ENCODE results near the gene LRRK1.

Gene LRRK1

DNA sequence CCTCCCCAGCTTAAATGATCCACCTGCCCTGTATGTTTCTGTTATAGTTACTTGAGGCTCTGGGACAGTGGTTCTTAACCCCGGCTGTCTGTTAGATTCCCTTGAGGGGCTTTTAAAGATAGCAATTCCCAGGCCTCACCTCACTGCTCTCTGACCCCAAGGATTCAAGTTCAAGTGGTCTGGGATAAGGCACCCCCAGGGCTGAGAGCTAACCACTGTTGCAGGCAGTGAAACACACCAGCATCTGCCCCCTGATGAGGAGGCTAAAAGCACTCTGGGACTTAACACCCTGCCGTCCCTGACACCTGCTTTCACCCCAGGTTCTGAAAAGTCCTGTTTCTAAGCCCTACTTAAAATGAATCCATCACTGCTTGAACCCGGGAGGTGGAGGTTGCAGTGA, 103.7 kb downstream of the LRRK1 start:
- no peak for DNase-seq (ENCODE audit: low read depth in 2 of 2)

DNA sequence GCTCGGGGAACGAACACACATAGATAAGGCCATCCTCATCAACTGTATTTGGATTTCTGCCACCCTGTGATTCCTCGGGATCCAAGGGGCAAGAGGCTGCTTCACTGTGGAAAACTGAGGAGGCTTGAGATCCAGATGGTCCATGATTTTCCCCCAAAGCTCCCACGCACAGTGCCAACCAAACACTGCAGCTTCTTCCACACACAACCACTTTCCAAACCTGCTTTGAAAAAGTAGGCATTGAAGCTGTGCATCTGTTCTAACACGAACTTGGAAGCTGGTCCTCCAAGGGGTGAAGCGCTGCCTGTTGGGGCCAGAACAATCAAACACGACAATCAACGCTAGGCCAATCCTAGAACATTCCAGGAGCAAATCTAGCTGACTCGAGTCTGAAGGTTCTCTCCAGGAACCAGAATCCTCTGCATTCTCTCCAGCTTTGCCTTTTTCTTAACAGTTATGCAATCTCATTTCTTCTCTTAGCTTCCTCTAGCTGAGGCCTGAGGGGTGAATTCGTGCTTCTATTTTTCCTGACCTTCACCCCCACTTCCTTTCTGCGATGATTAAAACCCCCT, 104.4 kb downstream of the LRRK1 start:
- no peak for DNase-seq (ENCODE audit: low read depth in 2 of 2)

DNA sequence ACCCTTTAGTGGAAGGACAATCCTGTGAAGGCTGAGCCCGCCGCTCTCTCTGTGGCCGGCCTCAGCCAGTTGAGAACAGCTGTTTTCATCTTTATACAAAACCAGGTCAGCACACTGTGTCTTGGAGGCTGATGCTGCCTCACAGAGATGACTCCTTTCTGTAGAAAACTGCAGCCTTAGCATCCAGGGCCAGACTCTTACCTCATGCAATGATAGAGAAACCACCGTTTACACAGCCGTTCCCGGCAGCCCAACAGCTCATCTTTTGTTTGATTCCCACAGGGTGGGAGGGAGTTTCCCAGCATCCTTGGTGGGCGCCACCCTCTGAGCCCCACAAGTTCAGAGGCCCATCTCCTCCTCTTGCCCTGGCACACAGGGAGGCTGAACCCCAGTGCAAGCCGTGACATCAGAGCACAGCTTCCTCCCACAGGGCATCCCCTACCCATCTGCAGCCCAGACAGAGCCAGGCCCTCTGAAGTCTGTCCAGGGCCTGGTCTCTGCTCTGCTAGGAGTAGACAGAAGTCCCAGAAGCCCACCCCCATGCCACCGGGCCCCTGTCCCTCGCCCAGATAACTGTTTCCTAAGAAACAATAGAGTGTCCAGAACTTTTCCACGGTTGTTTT, 105.0 kb downstream of the LRRK1 start:
- no peak for DNase-seq (ENCODE audit: low read depth in 2 of 2)

DNA sequence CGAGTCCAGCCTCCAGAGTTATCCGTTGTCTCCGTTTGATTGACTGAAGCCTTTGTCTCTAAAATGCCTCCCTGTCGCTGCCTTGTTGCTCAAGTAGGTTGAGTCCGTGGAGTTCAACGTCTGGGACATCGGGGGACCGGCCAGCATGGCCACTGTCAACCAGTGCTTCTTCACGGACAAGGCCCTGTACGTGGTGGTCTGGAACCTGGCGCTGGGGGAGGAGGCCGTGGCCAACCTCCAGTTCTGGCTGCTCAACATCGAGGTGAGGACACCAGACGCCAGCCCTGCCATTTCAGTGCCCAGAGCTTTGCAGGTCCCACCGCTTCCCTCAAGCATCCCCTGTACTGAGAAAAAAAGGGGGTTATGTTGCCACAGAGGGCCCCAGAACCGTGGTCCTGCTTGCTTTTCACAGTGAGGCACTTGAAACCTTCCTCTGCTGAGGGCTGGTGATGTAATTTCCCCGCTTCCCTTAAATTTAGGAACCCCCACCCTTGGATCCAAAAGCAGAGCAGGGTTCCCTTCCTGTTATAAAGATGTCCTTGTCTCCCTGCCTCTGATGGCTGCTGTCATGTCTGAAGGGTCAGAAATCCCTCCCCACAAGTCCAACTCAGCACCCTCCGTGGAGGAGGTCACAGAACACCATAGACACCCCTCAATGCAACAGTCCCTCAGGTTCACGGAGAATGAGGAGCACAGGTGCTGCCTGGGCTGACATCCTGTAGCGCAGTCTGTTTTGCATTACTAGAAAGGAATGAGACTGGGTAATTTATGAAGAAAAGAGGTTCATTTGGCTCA, 105.7 kb downstream of the LRRK1 start:
- DNase-seq (ENCODE audit: low read depth in 2 of 2): no peak

DNA sequence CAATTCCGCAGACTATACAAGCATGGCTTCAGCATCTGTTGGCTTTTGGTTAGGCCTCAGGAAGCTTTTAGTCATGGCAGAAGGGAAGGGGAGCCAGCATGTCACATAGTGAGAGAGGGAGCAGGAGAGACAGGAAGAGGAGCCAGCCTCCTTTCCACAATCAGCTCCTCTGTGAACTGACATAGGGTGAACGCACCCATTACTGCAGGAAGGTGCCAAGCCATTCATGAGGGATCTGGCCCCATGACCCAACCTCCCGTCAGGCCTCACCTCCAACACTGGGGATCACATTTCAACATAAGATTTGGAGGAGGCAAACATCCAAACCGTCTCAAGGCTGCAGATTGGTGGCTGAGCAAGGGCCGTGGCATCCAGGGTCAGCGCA, 106.3 kb downstream of the LRRK1 start:
- DNase-seq (ENCODE audit: low read depth in 2 of 2): no peak

DNA sequence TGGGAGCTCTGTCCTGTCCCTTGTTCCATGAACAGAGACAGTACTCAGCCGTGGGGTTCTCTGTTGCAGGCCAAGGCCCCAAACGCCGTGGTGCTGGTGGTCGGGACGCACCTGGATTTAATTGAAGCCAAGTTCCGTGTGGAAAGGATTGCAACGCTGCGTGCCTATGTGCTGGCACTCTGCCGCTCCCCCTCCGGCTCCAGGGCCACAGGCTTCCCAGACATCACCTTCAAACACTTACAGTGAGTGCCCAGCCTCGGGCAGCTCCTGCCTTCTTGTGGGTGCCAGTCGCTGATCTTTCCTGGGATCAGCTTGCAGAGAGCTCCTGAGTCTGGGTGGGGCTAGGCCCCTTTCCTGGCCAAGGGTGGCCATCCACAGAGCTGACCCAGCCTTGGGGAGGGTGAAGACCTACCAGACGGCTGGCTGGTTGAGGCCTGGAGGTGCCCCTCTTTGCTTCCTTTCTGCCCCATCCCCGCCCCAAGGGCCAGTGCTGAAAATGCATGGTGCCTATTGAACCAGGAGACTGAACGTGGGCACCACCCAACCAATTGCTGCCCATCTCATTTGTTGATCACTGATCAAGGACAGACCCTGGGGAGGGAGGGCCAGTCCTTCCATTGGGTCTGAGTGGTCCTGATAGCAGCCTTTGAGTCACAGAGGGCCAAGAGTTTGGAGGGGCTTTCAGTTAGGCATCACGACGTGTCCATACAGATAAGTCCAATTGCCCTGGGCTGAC, 106.9 kb downstream of the LRRK1 start:
- no peak for DNase-seq (ENCODE audit: low read depth in 2 of 2)

DNA sequence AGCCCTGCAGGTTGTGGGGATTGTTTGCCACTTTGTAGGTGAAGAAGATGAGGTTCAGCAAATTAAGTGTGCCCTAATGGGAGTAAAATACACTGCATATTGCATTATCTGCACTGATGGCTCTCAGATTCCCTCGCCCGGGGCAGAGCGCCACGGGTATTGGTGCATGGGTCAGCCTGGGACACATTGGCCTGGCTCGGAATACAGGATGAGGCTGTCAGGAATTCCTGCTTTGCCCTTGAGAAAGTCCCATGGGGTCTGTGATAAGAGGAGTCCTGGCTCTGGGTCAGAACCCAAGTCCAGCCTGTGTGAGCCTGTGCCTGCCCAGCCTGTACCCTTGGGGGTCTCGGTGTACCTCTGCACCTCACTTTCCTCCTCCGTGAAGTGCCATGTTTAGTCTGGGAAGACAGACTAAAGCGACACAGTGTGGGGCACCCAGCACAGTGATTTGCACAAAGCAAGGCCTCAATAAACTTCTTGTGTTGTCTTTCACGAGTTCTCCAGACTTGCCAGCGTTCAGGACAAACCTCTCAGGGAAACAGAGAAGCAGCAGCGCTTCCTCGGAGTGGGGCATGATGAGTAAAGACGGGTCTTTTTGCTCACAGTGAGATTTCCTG, 107.6 kb downstream of the LRRK1 start:
- DNase-seq (ENCODE audit: low read depth in 2 of 2): no peak

DNA sequence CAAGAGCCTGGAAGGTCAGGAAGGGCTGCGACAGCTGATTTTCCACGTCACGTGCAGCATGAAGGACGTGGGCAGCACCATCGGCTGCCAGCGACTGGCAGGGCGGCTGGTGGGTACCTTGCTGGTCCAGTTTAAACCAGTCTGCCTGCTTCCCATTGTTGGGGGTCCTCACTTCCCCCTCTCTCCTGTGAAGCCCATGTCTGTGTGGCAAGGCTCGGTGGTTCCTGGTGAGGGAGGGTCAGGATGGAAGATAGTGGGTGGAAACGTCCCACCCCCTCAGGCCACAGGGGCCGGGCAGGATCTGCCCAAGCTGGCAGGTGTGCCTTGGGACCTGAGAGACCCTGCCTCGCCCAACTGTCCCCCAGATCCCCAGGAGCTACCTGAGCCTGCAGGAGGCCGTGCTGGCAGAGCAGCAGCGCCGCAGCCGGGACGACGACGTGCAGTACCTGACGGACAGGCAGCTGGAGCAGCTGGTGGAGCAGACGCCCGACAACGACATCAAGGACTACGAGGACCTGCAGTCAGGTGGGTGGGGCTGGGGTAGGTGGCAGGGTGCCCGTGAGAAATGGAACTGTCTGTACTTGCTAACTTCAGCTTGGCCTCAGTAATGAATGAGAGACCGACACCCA, 108.2 kb downstream of the LRRK1 start:
- DNase-seq (ENCODE audit: low read depth in 2 of 2): no peak

DNA sequence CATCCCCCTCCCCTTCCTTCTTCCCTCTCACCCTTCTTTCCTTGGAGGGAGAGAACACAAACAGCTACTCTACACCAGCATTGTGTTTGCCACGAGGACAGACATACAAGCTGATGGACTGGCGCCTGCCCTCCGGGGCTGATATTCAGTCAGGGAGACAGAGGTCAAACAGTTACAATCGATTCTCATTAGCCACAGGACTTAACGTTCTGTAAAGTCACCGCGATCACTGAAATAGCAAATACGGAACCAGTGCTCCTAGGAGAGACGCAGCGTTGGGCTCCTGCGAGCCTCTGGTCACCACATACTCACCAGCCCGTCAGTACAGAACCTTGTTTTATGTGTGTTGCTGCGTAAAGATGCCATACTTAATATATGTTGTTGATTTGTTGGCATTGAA, 108.8 kb downstream of the LRRK1 start:
- no peak for DNase-seq (ENCODE audit: low read depth in 2 of 2)

DNA sequence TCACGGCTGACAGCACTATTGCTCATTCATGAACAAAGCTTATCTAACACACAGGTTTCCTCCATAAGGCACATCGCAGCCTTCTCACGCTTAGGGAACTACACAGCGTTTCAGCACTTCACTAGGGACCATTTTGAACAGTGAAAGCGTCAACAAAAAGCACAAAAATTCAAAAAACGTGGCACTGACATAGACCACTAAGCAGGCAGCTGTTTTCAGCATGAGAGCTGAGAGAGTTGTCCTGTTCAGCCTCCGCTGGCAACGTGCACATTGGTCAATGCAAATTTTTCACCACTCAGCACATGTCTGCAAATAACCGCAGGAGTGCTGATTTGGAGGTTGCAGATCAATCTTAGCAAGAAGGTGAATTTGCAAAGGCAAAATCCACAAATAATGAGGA, 109.2 kb downstream of the LRRK1 start:
- no peak for DNase-seq (ENCODE audit: low read depth in 2 of 2)

DNA sequence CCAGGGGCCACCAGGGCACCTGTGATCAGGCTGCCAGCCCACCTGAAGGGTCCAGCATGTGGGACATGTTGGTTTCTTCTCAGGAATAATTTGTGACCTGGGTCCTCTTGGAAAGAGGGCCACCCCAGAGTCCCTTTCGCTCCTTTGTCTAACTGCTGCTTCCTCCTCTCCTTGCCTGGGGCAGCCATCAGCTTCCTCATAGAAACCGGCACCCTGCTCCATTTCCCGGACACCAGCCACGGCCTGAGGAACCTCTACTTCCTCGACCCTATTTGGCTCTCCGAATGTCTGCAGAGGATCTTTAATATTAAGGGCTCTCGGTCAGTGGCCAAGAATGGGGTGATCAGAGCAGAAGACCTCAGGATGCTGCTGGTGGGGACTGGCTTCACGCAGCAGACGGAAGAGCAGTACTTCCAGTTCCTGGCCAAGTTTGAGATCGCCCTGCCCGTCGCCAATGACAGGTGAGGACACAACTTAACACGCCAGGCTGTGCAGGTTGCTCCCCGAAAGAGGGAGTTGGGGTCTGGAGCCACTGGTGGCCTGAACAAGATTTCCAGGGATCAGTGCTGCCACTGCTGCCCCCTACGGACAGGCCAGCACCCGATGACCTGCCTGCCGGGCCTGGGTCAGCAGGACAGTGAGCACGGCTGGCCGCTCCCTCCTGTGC, 109.7 kb downstream of the LRRK1 start:
- DNase-seq (ENCODE audit: low read depth in 2 of 2): no peak

DNA sequence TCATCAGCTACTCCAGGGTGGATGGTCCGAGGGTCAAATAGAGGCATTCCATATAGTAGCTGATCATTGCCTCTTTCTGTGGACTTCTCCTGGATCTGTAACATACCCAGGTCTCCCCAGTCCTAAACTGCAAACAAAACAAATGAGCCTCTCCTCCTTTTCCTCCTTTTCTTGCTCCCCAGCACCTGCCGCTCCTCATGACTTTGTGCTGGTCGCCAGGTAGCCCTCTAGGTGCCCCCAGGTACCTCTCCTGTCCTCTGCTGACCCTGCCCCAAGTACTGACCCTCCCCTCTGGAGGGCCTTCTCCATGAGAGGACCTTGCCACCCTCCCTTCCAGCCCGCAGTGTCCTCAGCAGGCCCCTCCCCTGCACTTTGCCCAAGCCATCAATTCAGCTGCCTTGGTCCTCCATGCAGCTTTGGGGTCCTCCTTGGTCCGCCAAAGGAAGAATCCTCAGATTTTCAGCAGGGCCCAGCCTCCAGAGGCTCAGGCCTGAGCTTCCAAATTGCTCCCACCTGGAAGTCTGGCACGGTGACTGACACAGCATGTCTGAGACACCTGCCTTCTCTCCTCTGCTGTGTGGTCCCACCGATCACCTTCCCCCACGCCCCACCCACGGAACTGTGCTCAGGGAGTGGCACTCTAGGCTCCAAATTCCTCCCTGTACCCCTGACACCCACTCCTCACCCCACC, 111.0 kb downstream of the LRRK1 start:
- DNase-seq (ENCODE audit: low read depth in 2 of 2): no peak

DNA sequence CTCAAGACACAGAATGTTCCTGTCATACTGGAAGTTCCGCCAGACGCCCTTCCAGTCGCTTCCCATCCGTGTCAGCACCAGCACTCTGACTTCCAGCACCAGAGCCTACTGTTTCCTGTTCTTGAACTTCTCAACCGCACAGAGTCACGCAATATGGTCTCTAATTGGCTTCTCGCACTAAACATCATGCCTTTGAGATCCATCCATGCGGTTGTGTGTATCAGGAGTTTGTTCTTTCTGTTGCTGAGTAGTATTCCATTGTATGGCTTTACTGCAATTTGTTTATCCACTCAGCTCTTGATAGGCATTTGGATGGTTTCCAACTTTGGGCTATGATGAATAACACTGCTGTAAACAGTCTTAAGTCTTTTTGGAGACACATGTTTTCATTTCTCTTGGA, 112.1 kb downstream of the LRRK1 start:
- no peak for DNase-seq (ENCODE audit: low read depth in 2 of 2)

DNA sequence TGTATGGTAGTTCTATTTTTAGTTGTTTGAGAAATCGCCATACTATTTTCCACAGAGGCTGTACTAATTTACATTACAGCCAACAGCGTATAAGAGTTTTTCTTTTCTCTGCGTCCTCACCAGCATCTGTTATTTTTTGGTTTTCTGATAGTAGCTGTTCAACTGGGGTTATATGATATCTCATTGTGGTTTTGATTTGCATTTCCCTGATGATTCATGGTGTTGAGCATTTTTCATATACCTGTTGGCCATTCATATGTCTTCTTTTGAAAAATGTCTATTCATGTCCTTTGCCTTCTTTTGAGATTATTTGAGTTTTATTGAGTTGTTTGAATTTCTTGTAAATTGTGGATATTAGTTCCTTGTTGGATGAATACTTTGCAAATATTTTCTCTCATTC, 114.6 kb downstream of the LRRK1 start:
- no peak for DNase-seq (ENCODE audit: low read depth in 2 of 2)

DNA sequence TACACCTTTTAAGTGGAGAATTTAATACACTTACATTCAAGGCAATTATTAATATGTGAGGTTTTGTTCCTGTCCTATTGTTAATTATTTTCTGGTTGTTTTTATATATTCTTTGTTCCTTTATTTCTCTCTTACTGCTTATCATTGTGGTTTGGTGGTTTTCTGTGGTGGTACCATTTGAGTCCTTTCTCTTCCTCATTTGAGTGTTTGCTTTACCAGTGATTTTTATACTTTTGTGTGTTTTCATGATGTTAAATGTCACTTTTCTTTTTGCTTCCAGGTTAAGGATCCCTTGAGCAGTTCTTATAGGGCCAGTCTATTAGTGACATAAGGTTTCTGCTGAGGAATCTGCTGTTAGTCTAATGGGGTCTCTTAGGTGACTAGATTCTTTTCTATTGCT, 116.5 kb downstream of the LRRK1 start:
- DNase-seq (ENCODE audit: low read depth in 2 of 2): no peak

DNA sequence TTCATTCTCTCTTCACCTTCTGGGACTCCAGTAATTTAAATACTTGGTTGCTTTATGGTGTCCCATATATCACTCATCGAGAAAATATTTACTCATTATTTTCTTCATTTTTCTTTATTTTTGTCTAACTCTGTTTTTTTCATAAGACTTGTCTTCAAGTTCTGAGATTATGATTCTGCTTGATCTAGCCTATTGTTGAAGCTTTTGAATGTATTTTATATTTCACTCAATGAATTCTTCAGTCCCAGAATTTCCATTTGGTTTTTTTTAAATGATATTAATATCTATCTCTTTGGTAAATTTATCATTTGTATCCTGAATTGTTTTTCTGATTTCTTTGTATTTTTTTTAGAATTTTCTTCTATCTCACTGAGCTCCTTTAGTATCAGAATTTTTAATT, 117.0 kb downstream of the LRRK1 start:
- no peak for DNase-seq (ENCODE audit: low read depth in 2 of 2)

DNA sequence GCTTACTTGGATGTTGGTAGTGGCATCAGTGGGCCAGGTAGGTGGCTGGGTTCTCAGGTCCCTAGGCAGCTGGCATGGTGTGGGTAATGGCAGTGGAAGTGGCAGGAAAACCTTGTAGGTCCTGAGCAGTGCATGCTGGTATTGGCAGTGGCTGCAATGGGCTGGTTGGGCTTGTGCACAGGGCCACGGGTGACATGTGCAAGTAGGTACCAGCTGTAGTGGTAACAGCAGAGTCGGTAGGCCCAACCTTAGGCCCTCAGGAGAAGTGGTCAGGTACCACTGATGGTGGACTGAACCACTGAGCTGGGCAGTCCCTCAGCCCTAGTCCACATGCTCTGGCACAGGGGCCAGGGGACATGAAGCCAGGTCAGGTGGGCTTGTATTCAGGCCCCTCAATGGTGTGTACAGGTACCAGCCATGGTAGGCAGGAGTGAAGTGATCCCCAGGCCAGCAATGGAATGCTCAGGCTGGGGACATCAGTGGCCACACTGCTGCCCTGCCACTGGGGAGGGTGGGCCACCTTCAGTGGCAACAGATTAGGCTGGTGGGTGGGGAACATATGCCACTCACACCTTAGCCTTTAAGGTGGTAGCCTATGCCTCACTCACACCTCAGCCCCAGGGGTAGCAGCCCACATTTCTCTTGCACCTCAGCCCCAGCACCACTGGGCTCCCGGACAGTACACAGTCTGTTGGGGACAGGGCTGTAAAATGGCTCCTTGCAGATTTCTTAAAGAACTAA, 118.1 kb downstream of the LRRK1 start:
- no peak for DNase-seq (ENCODE audit: low read depth in 2 of 2)

DNA sequence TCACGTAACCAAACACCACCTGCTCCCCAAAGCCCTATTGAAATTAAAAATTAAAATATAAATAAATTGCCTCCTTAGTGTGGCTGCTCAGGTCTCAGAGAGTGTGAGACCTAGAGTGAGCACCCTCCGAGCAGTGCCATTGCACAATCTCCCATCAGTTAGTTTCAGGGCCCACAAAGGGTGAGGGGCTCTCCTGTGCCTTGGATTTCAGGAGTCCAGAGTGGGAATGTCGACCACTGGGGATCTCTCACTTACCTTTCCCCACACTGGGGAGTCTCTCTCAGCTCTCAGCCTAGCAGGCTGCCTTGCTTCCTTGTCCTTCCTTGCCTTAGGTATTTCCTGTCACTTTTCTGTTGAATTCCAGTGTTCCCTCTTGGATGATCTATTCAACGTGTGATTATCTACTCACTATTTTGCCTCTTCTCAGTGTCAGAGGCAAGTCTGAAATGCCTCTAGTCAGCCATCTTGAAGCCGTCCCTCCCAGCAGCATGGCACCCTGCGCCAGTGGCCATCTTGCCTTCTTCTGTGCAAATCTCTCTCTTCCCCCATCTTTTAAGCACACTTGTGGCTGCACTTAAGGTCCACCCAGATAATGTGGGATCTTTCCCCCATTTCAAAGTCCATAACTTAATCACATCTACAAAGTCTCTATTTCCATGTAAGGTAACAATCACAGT, 119.3 kb downstream of the LRRK1 start:
- no peak for DNase-seq (ENCODE audit: low read depth in 2 of 2)

DNA sequence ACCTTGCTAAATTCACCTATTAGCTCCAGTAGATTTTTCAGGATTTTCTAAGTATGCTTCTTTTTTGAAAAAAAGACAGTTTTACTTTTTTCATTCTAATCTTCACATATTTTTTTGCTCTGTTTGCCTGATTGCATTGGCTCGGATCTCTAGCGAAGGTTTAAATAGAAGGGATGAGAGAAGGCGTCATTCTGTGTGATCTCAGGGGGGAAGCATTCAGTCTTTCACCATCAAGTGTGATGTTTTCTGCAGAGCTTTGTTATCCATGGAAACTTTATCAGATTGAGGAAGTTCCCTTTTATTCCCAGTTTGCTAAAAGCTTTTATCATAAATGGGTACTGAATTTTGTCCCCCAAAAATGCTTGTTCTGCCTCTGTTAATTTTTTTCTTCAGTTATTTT, 120.3 kb downstream of the LRRK1 start:
- DNase-seq (ENCODE audit: low read depth in 2 of 2): no peak

Measured in stimulated activated CD4-positive, alpha-beta T cell treated with anti-CD3 and anti-CD28 coated beads, Interleukin-12 subunit alpha, Interleukin-12 subunit beta, amount 100 ng/mL, for 24 hours (primary cell).